ENCODE measurements around the gene CHRM4.

Gene CHRM4

GRCh38 chr11:46391578-46392420 lies at the start of gene CHRM4:
TSS of gene CHRM4 (minus strand) at chr11:46391776. CDS start at chr11:46386557, 5,219 bp downstream.
- H3K4me1 Mint-ChIP-seq, result peaks cover 39% of the 10 kb centered on the region
- no peak for ATAC-seq
- peak in 1 of 2 donors; percentile 73 for DNase-seq (ENCODE audit: low spot score in 2 of 2)
- H3K36me3 Mint-ChIP-seq, result peaks cover 11% of the 10 kb centered on the region
- peak within 1 kb of the TSS; percentile 56 for H3K27ac Mint-ChIP-seq
- H3K9me3 Mint-ChIP-seq, result no peaks in the 10 kb centered on the region
- peak within 1 kb of the TSS; percentile 74 for H3K4me3 Mint-ChIP-seq

DNA sequence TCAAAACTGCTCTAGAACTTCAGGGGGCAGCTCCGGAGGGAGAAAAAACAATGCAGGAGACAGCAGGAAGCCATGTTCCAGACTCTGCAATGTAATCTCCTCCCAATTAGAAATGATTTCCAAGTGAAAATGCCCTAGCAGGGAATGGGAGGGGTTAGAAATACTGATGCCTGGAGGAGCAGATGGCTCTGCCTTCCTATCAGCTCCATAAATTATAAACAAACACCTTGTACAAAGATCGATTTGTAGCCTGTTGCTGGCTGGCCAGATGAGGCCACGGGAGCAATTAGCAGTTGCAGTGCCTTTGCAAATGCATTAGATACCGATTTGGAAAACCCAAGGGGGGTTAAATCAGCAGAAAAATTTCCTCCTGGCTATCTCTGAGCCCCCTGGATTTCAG lies 46.6 kb upstream of the CHRM4 start:
- DNase-seq (ENCODE audit: low spot score in 2 of 2) (no peak), ATAC-seq (no peak)
- H3K9me3 Mint-ChIP-seq, result no peaks in the 10 kb centered on the region
- H3K4me1 Mint-ChIP-seq, result no peaks in the 10 kb centered on the region
- H3K27ac Mint-ChIP-seq, result peak overlapping the region; percentile 56
- H3K4me3 Mint-ChIP-seq, result no peak overlapping the region
- H3K36me3 Mint-ChIP-seq, result peaks cover 55% of the 10 kb centered on the region

- Mint-ChIP-seq H3K4me3 (no peak overlapping the region), H3K4me1 (no peaks in the 10 kb centered on the region), H3K36me3 (peaks cover 55% of the 10 kb centered on the region), H3K9me3 (no peaks in the 10 kb centered on the region), H3K27ac (no peak overlapping the region)
- DNase-seq (ENCODE audit: low spot score in 2 of 2) (no peak), ATAC-seq (no peak)
Measured at GRCh38 chr11:46437122-46437689, 45.6 kb upstream of the CHRM4 start.

GRCh38 chr11:46436113-46436512 lies 44.5 kb upstream of the CHRM4 start:
- H3K4me1 Mint-ChIP-seq, result no peaks in the 10 kb centered on the region
- H3K36me3 Mint-ChIP-seq, result peaks cover 53% of the 10 kb centered on the region
- no peak for DNase-seq (ENCODE audit: low spot score in 2 of 2)
- no peaks in the 10 kb centered on the region for H3K9me3 Mint-ChIP-seq
- ATAC-seq, result no peak
- H3K27ac Mint-ChIP-seq, result peak overlapping the region; percentile 37
- no peak overlapping the region for H3K4me3 Mint-ChIP-seq

GRCh38 chr11:46435679-46436078 lies 44.1 kb upstream of the CHRM4 start:
- no peak for ATAC-seq
- no peak overlapping the region for H3K27ac Mint-ChIP-seq
- no peaks in the 10 kb centered on the region for H3K4me1 Mint-ChIP-seq
- no peak for DNase-seq (ENCODE audit: low spot score in 2 of 2)
- H3K9me3 Mint-ChIP-seq, result no peaks in the 10 kb centered on the region
- peaks cover 50% of the 10 kb centered on the region for H3K36me3 Mint-ChIP-seq
- no peak overlapping the region for H3K4me3 Mint-ChIP-seq

GRCh38 chr11:46431211-46431610 lies 39.6 kb upstream of the CHRM4 start:
- ATAC-seq (no peak), DNase-seq (ENCODE audit: low spot score in 2 of 2) (no peak)
- H3K27ac Mint-ChIP-seq, result no peak overlapping the region
- peaks cover 76% of the 10 kb centered on the region for H3K36me3 Mint-ChIP-seq
- no peaks in the 10 kb centered on the region for H3K4me1 Mint-ChIP-seq
- no peaks in the 10 kb centered on the region for H3K9me3 Mint-ChIP-seq
- H3K4me3 Mint-ChIP-seq, result no peak overlapping the region

GRCh38 chr11:46429717-46430116 lies 38.1 kb upstream of the CHRM4 start:
- Mint-ChIP-seq H3K36me3 (peaks cover 82% of the 10 kb centered on the region), H3K9me3 (no peaks in the 10 kb centered on the region), H3K4me1 (no peaks in the 10 kb centered on the region), H3K4me3 (no peak overlapping the region), H3K27ac (no peak overlapping the region)
- ATAC-seq (no peak), DNase-seq (ENCODE audit: low spot score in 2 of 2) (no peak)

DNA sequence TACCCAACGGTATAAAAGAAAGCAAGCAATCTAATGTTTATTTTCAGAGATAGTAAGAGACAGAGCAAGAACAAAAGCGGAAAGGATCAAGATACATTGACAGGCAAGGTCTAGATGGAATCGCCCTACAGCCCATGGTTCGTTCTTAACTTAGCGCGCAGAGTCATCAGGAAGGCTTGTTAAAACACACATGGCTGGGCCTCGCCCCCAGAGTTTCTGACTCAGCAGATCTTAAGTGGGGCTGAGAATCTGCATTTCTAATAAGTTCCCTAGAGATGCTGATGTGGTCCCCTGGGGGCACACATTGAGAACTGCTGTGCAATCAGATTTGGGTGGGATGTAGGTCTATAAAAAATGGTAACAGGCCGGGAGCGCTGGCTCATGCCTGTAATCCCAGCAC lies 35.8 kb upstream of the CHRM4 start:
- Mint-ChIP-seq H3K9me3 (no peaks in the 10 kb centered on the region), H3K4me1 (no peaks in the 10 kb centered on the region), H3K4me3 (no peak overlapping the region), H3K27ac (no peak overlapping the region), H3K36me3 (peaks cover 72% of the 10 kb centered on the region)
- ATAC-seq (no peak), DNase-seq (ENCODE audit: low spot score in 2 of 2) (no peak)

- no peaks in the 10 kb centered on the region for H3K9me3 Mint-ChIP-seq
- peaks cover 73% of the 10 kb centered on the region for H3K36me3 Mint-ChIP-seq
- no peak for DNase-seq (ENCODE audit: low spot score in 2 of 2)
- H3K27ac Mint-ChIP-seq, result no peak overlapping the region
- H3K4me1 Mint-ChIP-seq, result no peaks in the 10 kb centered on the region
- H3K4me3 Mint-ChIP-seq, result no peak overlapping the region
- no peak for ATAC-seq
Measured at GRCh38 chr11:46426233-46426991, 34.8 kb upstream of the CHRM4 start.

DNA sequence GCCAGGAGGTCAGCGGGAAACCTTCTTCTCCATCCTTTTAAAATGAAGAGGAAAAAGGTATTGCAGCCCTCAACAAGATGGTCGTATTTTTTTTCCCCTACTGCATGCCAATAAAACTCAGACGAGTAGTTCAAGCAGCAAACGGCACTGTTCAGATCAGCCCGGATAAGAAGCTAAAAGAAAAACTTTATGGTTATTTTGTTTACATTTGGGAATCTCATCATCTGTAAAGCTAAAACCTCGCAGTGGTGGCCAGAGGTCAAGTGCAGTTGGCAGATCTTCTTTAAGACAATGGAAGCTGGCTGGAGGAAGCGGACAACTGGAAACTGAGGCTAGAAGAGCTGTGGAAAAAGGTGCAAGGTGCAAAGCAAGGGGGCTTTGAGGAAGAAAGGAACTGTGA lies 31.0 kb upstream of the CHRM4 start:
- no peaks in the 10 kb centered on the region for H3K9me3 Mint-ChIP-seq
- H3K4me3 Mint-ChIP-seq, result no peak overlapping the region
- peaks cover 56% of the 10 kb centered on the region for H3K36me3 Mint-ChIP-seq
- H3K4me1 Mint-ChIP-seq, result no peaks in the 10 kb centered on the region
- no peak overlapping the region for H3K27ac Mint-ChIP-seq
- DNase-seq (ENCODE audit: low spot score in 2 of 2), result no peak
- no peak for ATAC-seq

GRCh38 chr11:46421257-46421880 lies 29.8 kb upstream of the CHRM4 start:
- no peak overlapping the region for H3K4me3 Mint-ChIP-seq
- H3K27ac Mint-ChIP-seq, result no peak overlapping the region
- ATAC-seq (no peak), DNase-seq (ENCODE audit: low spot score in 2 of 2) (no peak)
- H3K9me3 Mint-ChIP-seq, result no peaks in the 10 kb centered on the region
- H3K4me1 Mint-ChIP-seq, result no peaks in the 10 kb centered on the region
- peaks cover 59% of the 10 kb centered on the region for H3K36me3 Mint-ChIP-seq

GRCh38 chr11:46420513-46420912 lies 28.9 kb upstream of the CHRM4 start:
- no peak for DNase-seq (ENCODE audit: low spot score in 2 of 2)
- ATAC-seq, result no peak
- H3K36me3 Mint-ChIP-seq, result peaks cover 51% of the 10 kb centered on the region
- H3K9me3 Mint-ChIP-seq, result no peaks in the 10 kb centered on the region
- H3K4me1 Mint-ChIP-seq, result no peaks in the 10 kb centered on the region
- H3K27ac Mint-ChIP-seq, result no peak overlapping the region
- no peak overlapping the region for H3K4me3 Mint-ChIP-seq

DNA sequence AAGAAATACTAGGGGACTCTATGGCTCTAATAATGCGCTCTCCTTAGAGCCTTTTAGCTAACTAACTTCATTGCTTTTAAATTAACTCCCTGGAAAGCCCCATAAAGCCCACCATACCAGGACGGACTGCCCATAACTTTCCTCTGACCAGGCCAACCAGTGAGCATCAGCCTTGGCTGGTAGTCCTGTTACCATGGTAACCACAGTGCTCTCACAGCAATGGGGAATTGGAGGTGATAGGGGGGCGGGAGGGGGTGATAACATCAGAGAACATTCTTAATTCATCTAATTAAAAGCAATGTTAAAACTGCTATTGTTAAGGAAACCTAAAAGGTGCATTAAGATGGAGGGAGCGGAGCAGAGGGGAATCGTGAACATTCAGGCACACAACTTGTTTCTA lies 27.2 kb upstream of the CHRM4 start:
- no peak for DNase-seq (ENCODE audit: low spot score in 2 of 2)
- peaks cover 53% of the 10 kb centered on the region for H3K36me3 Mint-ChIP-seq
- no peaks in the 10 kb centered on the region for H3K4me1 Mint-ChIP-seq
- no peak overlapping the region for H3K4me3 Mint-ChIP-seq
- ATAC-seq, result no peak
- H3K9me3 Mint-ChIP-seq, result no peaks in the 10 kb centered on the region
- no peak overlapping the region for H3K27ac Mint-ChIP-seq

DNA sequence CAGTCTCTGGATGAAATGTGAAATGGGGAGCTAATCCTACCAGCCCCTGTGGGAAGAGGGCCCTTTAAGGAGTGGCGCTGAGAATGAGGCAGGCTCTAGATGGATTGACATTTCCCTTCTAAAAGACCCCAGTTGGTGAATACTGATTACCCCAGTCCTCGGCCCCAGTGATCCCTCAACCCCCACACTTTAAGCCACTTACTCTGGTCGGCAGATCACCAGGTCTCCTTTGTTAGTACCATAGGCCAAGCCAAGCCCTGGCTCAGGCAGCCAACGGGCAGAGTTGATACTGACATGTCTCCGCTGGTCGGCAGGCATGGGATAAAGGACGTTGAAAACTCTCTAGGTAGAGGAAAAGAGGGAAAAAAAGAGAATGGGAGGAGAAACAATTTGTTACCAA lies 26.1 kb upstream of the CHRM4 start:
- Mint-ChIP-seq H3K9me3 (no peaks in the 10 kb centered on the region), H3K36me3 (peaks cover 52% of the 10 kb centered on the region), H3K4me1 (no peaks in the 10 kb centered on the region), H3K4me3 (no peak overlapping the region), H3K27ac (no peak overlapping the region)
- DNase-seq (ENCODE audit: low spot score in 2 of 2) (no peak), ATAC-seq (no peak)

GRCh38 chr11:46414879-46415278 lies 23.3 kb upstream of the CHRM4 start:
- Mint-ChIP-seq H3K4me1 (no peaks in the 10 kb centered on the region), H3K36me3 (peaks cover 48% of the 10 kb centered on the region), H3K27ac (no peak overlapping the region), H3K4me3 (no peak overlapping the region), H3K9me3 (no peaks in the 10 kb centered on the region)
- DNase-seq (ENCODE audit: low spot score in 2 of 2), result no peak
- ATAC-seq, result no peak
